ENCODE results near the gene GATB. TPM values are rescaled to one million over a fixed set of nuclear protein-coding genes. Genes with fewer than 3 reads are reported as not detected.
A peak's percentile ranks its signal among the peaks of the same experiment; 100 is the strongest.

GATB gene
- total and polyA plus RNA-seq, 12 donors, result 17.2 to 59.8 (median 36.6) TPM

- Histone ChIP-seq H3K27ac (no peak overlapping the region), H3K27me3 (no peaks in the 10 kb centered on the region), H3K9me3 (replicated peaks in 1 of 3) (no peaks in the 10 kb centered on the region), H3K36me3 (replicated peaks in 1 of 2) (no peaks in the 10 kb centered on the region), H3K4me3 (no peak overlapping the region), H3K4me1 (replicated peaks in 1 of 2) (peaks cover 0 to 25% of the 10 kb centered on the region in 2 donors)
- WGBS, 4 donors, result 51 to 66% (median 63%) methylated on average over 4 of the region's 4 CpGs
- no peak for DNase-seq
- TF ChIP-seq CTCF (IDR thresholded peaks at IDR 0.05) (no peak), POLR2A (IDR thresholded peaks at IDR 0.05) (no peak)
- intact Hi-C loops (cut with DNase I), result no loop called here
These were observed 70.5 kb downstream of the GATB start for GRCh38 chr4:151690164-151690870.

DNA sequence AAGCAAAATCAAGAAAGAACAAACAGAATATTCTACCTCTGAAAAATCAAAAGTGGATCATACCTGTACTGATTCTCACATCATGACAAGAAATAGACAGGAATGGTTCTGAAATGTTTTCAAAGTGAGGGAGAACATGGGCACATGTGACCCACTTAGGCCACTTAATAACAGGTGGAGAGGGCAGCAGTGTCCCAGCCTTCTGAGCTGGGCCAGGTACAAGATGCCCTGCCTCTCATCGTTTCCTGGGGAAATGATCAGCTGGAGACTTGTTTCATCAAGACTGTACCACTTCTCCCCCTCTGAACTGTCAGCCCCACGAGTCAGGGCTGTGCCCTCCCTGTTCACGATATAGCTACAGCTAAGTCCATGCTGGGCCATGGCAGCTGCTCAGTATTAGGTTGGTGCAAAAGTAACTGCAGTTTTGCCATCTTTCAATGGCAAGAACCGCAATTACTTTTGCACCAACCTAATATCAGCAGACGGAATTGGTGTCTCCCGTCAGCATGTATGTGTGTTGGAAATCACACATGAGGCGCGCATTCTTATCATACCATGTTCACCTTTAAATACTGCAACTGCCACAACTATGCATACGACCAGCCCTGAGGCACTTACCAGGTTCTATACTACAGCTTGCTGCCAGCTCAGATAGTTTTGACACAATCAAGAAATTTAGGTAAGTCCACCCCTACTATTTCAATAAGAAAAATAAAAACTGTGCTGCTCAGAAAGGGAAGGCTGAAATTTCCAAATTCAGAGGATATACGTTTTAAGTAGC, 71.4 kb downstream of the GATB start:
- WGBS, 4 donors, result 92 to 96% (median 95%) methylated on average over 10 of the region's 10 CpGs
- DNase-seq, result no peak
- Histone ChIP-seq H3K4me1 (replicated peaks in 1 of 2) (peaks cover 0 to 25% of the 10 kb centered on the region in 2 donors), H3K36me3 (replicated peaks in 1 of 2) (no peaks in the 10 kb centered on the region), H3K4me3 (no peak overlapping the region), H3K27me3 (no peaks in the 10 kb centered on the region), H3K9me3 (replicated peaks in 1 of 3) (no peaks in the 10 kb centered on the region), H3K27ac (no peak overlapping the region)
- TF ChIP-seq CTCF (IDR thresholded peaks at IDR 0.05) (no peak), POLR2A (IDR thresholded peaks at IDR 0.05) (no peak)
- intact Hi-C loops (cut with DNase I), result no loop called here

- DNase-seq, result no peak
- Histone ChIP-seq H3K27me3 (no peaks in the 10 kb centered on the region), H3K27ac (no peak overlapping the region), H3K4me1 (replicated peaks in 1 of 2) (peaks cover 0 to 25% of the 10 kb centered on the region in 2 donors), H3K4me3 (no peak overlapping the region), H3K9me3 (replicated peaks in 1 of 3) (no peaks in the 10 kb centered on the region), H3K36me3 (replicated peaks in 1 of 2) (no peaks in the 10 kb centered on the region)
- TF ChIP-seq CTCF (IDR thresholded peaks at IDR 0.05) (no peak), POLR2A (IDR thresholded peaks at IDR 0.05) (no peak)
- intact Hi-C loops (cut with DNase I), result no loop called here
These were observed 72.1 kb downstream of the GATB start for GRCh38 chr4:151688785-151689043.

DNA sequence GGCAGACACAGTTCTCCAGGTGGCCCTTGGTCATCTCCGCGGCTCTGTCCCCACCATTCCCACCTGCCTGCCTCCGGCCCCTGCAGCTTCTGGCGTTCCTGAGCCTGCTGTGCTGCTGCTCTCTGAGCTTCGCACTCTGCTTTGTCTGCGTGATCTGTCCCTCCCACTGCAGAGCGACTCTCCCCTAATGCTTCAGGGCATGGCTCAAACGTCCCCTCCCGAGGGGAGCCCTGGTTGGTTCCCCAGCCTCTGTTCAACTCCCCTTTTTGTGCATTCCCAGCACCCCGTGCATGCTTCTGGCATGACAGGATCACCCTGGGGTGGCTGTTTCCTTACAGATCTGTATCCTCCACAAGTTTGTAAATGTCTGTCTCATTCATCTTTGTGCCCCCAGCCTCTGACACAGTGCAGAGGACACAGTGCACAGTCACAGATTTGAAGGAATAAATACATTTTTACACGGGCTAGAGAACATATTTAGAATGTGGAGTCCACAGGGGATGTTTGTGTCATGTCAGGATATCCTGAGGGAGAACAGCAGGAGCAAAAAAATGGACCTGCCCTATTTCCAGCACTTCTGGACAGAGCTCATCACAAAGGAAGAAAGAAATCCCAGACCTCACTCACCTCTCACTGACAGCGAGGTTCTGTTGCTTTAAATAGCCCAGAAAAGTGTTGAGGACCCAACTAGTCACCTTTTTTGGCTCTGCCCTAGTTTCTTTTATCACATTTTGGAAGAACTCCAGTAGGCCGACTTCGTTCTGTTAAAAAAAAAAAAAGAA, 72.6 kb downstream of the GATB start:
- WGBS, 4 donors, result 56 to 68% (median 61%) methylated on average over 11 to 14 of the region's 14 CpGs
- H3K27me3 ChIP-seq, result no peaks in the 10 kb centered on the region
- intact Hi-C loops (cut with DNase I), result no loop called here
- H3K36me3 ChIP-seq (replicated peaks in 1 of 2), result no peaks in the 10 kb centered on the region
- no peak for TF ChIP-seq POLR2A (IDR thresholded peaks at IDR 0.05)
- no peak for TF ChIP-seq CTCF (IDR thresholded peaks at IDR 0.05)
- no peak overlapping the region for H3K4me3 ChIP-seq
- peak overlapping the region in 1 of 5 donors; percentile 38 for H3K27ac ChIP-seq
- DNase-seq, result no peak
- no peaks in the 10 kb centered on the region for H3K9me3 ChIP-seq (replicated peaks in 1 of 3)
- peaks cover 0 to 25% of the 10 kb centered on the region in 2 donors for H3K4me1 ChIP-seq (replicated peaks in 1 of 2)

All from adrenal gland (tissue), 12 donors.